Panc1 (cell line): ENCODE results near the gene ABCC1. TPM values are rescaled to one million over a fixed set of nuclear protein-coding genes. Genes with fewer than 3 reads are reported as not detected.

ENCODE experiments used
- ATAC-seq: fragments of 200-7000 bp; cut with Tn5 transposase; 2 replicates; pipeline ENCODE4 v1.9.1; 2020; ENCODE audit warnings: mild to moderate bottlenecking, moderate library complexity
- BruUV-seq: library from RNA; stranded (reverse); fragments of 400-500 nt; replicated peaks from 2 replicates; lab custom pipeline; 2021; lab: Mats Ljungman, UMichigan
- CTCF ChIA-PET: fragments of 300-600 bp; sonication (Branson Sonifier 250); formaldehyde crosslinking; loops from one replicate; lab custom pipeline; 2022; ENCODE audit warnings: antibody characterized with exemption; lab: Charles Lee
- POLR2A ChIA-PET: fragments of 300-600 bp; sonication (Branson Sonifier 250); formaldehyde crosslinking; loops from one replicate; lab custom pipeline; 2022; ENCODE audit warnings: antibody characterized with exemption; lab: Charles Lee
- DNase-seq: peaks from one replicate; pipeline ENCODE4 v3.0.0-alpha.2; 2010; ENCODE audit warnings: low read depth, low spot score
- H3K27ac ChIP-seq: 2 replicates; pipeline ENCODE4 v1.5.1; 2011; ENCODE audit warnings: mild to moderate bottlenecking, low read length, inconsistent platforms
- H3K27me3 ChIP-seq: fragments of 200-500 bp; sonication (Bioruptor generic); 2 replicates; pipeline ENCODE4 v1.6.0; 2014; ENCODE audit warnings: low read length, inconsistent platforms; ENCODE audit not compliant: control insufficient read depth, insufficient read depth
- H3K36me3 ChIP-seq: fragments of 200-500 bp; sonication (Bioruptor generic); 2 replicates; pipeline ENCODE4 v1.5.1; 2014; ENCODE audit warnings: inconsistent platforms, mild to moderate bottlenecking, low read length, moderate library complexity; ENCODE audit not compliant: control insufficient read depth, insufficient read depth
- H3K4me1 ChIP-seq: 2 replicates; pipeline ENCODE4 v1.5.1; 2011; ENCODE audit warnings: inconsistent platforms, mild to moderate bottlenecking, low read length, moderate library complexity; ENCODE audit not compliant: control insufficient read depth, insufficient read depth
- H3K4me3 ChIP-seq, 2 experiments: 2 replicates each; pipeline ENCODE4 v1.5.1; 2011 to 2012; ENCODE audit warnings: low read depth in 2 of 2, low read length in 2 of 2, mild to moderate bottlenecking in 2 of 2, inconsistent platforms in 1 of 2, moderate library complexity in 1 of 2
- H3K9me3 ChIP-seq: fragments of 200-500 bp; sonication (Bioruptor generic); 2 replicates; pipeline ENCODE4 v1.5.1; 2014; ENCODE audit warnings: low read depth, mild to moderate bottlenecking, inconsistent platforms, low read length, moderate library complexity; ENCODE audit not compliant: control insufficient read depth, insufficient read depth
- CTCF ChIP-seq: fragments of 450-650 bp; IDR thresholded peaks from 2 replicates; pipeline ENCODE4 v1.5.1; 2017; ENCODE audit warnings: mild to moderate bottlenecking
- POLR2AphosphoS5 ChIP-seq: IDR thresholded peaks from 2 replicates; pipeline ENCODE4 v1.6.1; 2012; ENCODE audit warnings: mild to moderate bottlenecking, low read depth, low read length, moderate library complexity
- REST ChIP-seq, 2 experiments: IDR thresholded peaks; 2 replicates each; pipeline ENCODE4 v1.6.1; 2011 to 2012; ENCODE audit warnings: low read depth in 2 of 2, control low read depth in 1 of 2, low read length in 1 of 2, mild to moderate bottlenecking in 1 of 2, moderate library complexity in 1 of 2; ENCODE audit not compliant: insufficient read depth in 1 of 2
- SIN3A ChIP-seq: IDR thresholded peaks from 2 replicates; pipeline ENCODE4 v1.6.1; 2012; ENCODE audit warnings: low read depth, mild to moderate bottlenecking, low read length, moderate library complexity, borderline replicate concordance; ENCODE audit not compliant: insufficient read depth
- TCF7L2 ChIP-seq: IDR thresholded peaks from 2 replicates; pipeline ENCODE4 v1.6.1; 2011; ENCODE audit warnings: mild to moderate bottlenecking, low read depth, low read length, inconsistent platforms
- in situ Hi-C: cut with HindIII; loops from 2 replicates; pipeline ENCODE4 v1.10.0; 2016; ENCODE audit warnings: low sequenced_read_pairs, low pct_unique_long_range_greater_than_20kb
- intact Hi-C: fragments of 100-400 bp; cut with micrococcal nuclease; formaldehyde crosslinking; loops from one replicate; pipeline ENCODE4 v1.10.0; 2022; ENCODE audit not compliant: unreplicated experiment
- total RNA-seq: library from RNA; stranded (reverse); gene quantifications from one replicate; pipeline ENCODE4 v1.2.1, GENCODE V29; 2021; ENCODE audit not compliant: unreplicated experiment

The ABCC1 gene
- total RNA-seq, 1 experiment from 2014 or later: 296 TPM

- ATAC-seq (no peak), DNase-seq (no peak)
- H3K4me3 ChIP-seq: no peak overlapping the region
- in situ Hi-C loops: no loop called here
- intact Hi-C loops: no loop called here
- H3K27ac ChIP-seq: no peak overlapping the region
- H3K4me1 ChIP-seq: no peaks in the 10 kb centered on the region
- TF ChIP-seq CTCF (no peak), SIN3A (no peak), REST (IDR thresholded peaks at IDR 0.05; ENCODE audit: insufficient read depth in 1 of 2, low read depth in 2 of 2, low read length in 1 of 2) (no peak), TCF7L2 (no peak), POLR2AphosphoS5 (no peak)
- no peaks in the 10 kb centered on the region for H3K27me3 ChIP-seq
- ChIA-PET POLR2A (no interaction called here), CTCF (no interaction called here)
- H3K36me3 ChIP-seq: peaks cover 13% of the 10 kb centered on the region
- no peaks in the 10 kb centered on the region for H3K9me3 ChIP-seq
- no TSS peak for BruUV-seq
Observed at GRCh38 chr16:16059895-16060590, 110.6 kb downstream of the ABCC1 start.

GRCh38 chr16:16062023-16062937 is 112.9 kb downstream of the ABCC1 start:
- no peak overlapping the region for H3K4me3 ChIP-seq
- ATAC-seq (no peak), DNase-seq (no peak)
- no peak overlapping the region for H3K27ac ChIP-seq
- TF ChIP-seq SIN3A: no peak
- POLR2A ChIA-PET: no interaction called here
- no peaks in the 10 kb centered on the region for H3K4me1 ChIP-seq
- in situ Hi-C loops (no loop called here), intact Hi-C loops (no loop called here)
- no peaks in the 10 kb centered on the region for H3K9me3 ChIP-seq
- CTCF ChIA-PET: no interaction called here
- BruUV-seq: no TSS peak
- H3K36me3 ChIP-seq: peaks cover 6% of the 10 kb centered on the region; the same call in 1 of the 2 replicates
- H3K27me3 ChIP-seq: no peaks in the 10 kb centered on the region
